HCT116 (cell line): ENCODE measurements around the gene MYO16.

Experiments
- POLR2AphosphoS5 ChIP-seq: IDR thresholded peaks from 2 replicates; pipeline ENCODE4 v1.6.1; 2011; ENCODE audit warnings: mild to moderate bottlenecking, low read depth, low read length, moderate library complexity
- SIN3A ChIP-seq: IDR thresholded peaks from 2 replicates; pipeline ENCODE4 v1.6.1; 2012; ENCODE audit warnings: low read depth
- TCF7L2 ChIP-seq: IDR thresholded peaks from 2 replicates; pipeline ENCODE4 v1.7.0; 2011; ENCODE audit warnings: borderline replicate concordance, inconsistent platforms; ENCODE audit not compliant: insufficient read depth, insufficient read length; ENCODE audit errors: extremely low read depth

DNA sequence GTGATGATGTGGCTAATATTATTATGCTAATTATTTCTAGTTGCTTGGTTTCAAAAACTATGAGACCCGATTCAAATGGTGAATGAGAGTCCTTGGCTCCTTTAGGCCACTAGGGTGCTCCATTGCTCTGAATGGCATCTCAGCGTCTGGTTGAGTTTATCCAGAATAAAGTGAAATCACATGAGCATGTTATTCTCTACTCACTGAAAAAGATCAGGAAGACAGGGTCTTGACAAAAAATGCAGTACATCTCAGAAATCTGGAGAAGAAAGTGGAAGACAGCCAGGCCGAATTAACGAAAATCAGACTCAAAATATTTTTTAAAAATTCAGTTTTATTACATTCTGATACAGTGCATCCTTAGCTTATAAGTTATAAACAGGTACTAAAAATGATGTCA is 516.2 kb downstream of the MYO16 start:
- TF ChIP-seq TCF7L2: no peak
- no peak for TF ChIP-seq POLR2AphosphoS5
- no peak for TF ChIP-seq SIN3A
